ENCODE data around the gene OLFM2.

- TF ChIP-seq POLR2A (IDR thresholded peaks at IDR 0.05): no peak
- TF ChIP-seq POLR2AphosphoS5 (IDR thresholded peaks at IDR 0.05): no peak
Observed at GRCh38 chr19:9857076-9857721, 79.1 kb downstream of the OLFM2 start.

Measured in spleen (tissue), 3 donors.